ENCODE results near the gene PYGM. TPM values are rescaled to one million over a fixed set of nuclear protein-coding genes. Genes with fewer than 3 reads are reported as not detected.

The PYGM gene
- total RNA-seq, 4 donors from 2014 or later = 881 to 2,858 (median 1,836) TPM

DNA sequence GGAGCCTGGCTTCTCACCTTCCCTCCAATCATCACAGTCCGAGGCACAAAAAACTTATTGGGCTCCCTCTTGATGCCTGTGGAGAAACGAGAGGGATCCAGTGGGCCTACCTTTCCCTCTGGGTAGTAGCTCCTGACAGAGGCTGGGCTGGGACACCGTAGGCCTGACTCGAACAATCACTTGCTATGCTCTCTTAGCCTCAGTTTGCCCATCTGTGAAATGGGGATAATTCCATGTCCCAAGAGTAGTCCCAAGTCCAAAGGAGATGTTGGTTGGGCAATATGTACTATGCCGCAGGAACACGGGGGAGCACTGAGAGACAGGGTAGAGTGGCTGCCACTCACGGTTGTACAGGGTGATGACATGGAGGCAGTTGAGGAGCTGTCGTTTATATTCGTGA, 8.2 kb downstream of the PYGM start:
- in situ Hi-C loops (cut with MboI; ENCODE audit: low sequenced_read_pairs in 4 of 4) = no loop called here
- no peaks in the 10 kb centered on the region for H3K27me3 ChIP-seq
- TF ChIP-seq POLR2A (IDR thresholded peaks at IDR 0.05) = no peak
- TF ChIP-seq, protein P1, sequence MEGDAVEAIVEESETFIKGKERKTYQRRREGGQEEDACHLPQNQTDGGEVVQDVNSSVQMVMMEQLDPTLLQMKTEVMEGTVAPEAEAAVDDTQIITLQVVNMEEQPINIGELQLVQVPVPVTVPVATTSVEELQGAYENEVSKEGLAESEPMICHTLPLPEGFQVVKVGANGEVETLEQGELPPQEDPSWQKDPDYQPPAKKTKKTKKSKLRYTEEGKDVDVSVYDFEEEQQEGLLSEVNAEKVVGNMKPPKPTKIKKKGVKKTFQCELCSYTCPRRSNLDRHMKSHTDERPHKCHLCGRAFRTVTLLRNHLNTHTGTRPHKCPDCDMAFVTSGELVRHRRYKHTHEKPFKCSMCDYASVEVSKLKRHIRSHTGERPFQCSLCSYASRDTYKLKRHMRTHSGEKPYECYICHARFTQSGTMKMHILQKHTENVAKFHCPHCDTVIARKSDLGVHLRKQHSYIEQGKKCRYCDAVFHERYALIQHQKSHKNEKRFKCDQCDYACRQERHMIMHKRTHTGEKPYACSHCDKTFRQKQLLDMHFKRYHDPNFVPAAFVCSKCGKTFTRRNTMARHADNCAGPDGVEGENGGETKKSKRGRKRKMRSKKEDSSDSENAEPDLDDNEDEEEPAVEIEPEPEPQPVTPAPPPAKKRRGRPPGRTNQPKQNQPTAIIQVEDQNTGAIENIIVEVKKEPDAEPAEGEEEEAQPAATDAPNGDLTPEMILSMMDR (IDR thresholded peaks at IDR 0.05 in 4 of 5, conservative IDR thresholded peaks at IDR 0.05 in 1 of 5) = no peak
- peaks cover 0 to 57% of the 10 kb centered on the region in 2 donors for H3K36me3 ChIP-seq
- H3K4me1 ChIP-seq = peaks cover 31 to 44% of the 10 kb centered on the region in 2 donors
- no peak for ATAC-seq
- no peak overlapping the region for H3K4me3 ChIP-seq
- peak overlapping the region in 3 of 4 donors; percentile 23 to 99 (median 33) for H3K27ac ChIP-seq
- intact Hi-C loops (cut with DNase I; ENCODE audit: low total_unique reads) = no loop called here
- H3K9me3 ChIP-seq = no peaks in the 10 kb centered on the region
- no peak for DNase-seq

DNA sequence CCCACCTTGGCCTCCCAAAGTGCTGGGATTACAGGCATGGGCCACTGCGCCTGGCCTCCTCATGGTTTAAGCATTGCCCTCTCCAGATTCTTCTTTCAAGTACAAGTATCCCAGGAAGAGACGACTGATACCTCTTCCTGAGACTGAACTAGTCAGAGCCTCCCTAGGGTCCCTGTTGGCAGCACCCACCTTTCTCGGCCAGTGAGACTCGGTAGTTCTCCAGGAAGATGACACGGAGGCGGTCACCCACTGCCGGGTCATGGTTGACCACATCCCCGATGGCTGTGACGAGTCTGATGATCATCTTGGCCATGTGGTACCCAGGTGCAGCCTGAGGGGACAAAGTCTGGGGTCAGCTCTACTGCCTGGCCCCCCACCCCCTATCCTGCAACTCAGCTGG, 8.6 kb downstream of the PYGM start:
- peaks cover 0 to 57% of the 10 kb centered on the region in 2 donors for H3K36me3 ChIP-seq
- H3K4me1 ChIP-seq = peaks cover 26 to 44% of the 10 kb centered on the region in 2 donors
- H3K4me3 ChIP-seq = no peak overlapping the region
- in situ Hi-C loops (cut with MboI; ENCODE audit: low sequenced_read_pairs in 4 of 4) = no loop called here
- peak overlapping the region in 3 of 4 donors; percentile 11 to 99 (median 23) for H3K27ac ChIP-seq
- DNase-seq = no peak
- no peak for ATAC-seq
- intact Hi-C loops (cut with DNase I; ENCODE audit: low total_unique reads) = no loop called here
- no peaks in the 10 kb centered on the region for H3K9me3 ChIP-seq
- TF ChIP-seq, protein P1 (IDR thresholded peaks at IDR 0.05 in 4 of 5, conservative IDR thresholded peaks at IDR 0.05 in 1 of 5) = no peak
- TF ChIP-seq POLR2A (IDR thresholded peaks at IDR 0.05) = no peak
- H3K27me3 ChIP-seq = no peaks in the 10 kb centered on the region

DNA sequence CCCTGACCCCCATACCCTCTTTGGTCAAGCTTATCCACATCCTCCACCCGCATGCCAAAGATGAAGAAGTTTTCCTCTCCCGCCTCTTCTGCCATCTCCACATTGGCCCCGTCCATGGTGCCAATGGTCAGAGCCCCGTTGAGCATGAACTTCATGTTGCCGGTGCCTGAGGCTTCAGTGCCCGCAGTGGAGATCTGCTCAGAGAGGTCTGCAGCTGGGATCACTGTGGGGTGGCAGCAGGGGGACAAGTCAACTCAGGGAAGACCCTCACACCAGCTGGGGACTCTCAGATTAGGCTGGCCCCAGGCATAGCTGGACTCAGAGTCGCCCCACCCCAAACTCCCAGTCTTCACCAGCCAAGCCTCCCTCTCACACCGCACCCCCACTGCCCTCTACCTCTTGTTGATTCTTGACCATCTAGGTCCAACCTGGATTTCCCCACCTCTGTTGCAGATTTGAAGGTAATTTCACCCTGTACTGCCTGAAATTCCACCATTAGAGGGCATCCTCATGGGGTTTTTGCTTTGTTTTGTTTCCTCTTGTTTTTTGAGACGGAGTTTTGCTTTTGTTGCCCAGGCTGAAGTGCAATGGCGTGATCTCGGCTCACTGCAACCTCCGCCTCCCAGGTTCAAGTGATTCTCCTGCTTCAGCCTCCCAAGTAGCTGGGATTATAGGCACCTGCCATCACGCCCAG, 9.3 kb downstream of the PYGM start:
- ATAC-seq (no peak), DNase-seq (no peak)
- intact Hi-C loops (cut with DNase I; ENCODE audit: low total_unique reads) (no loop called here), in situ Hi-C loops (cut with MboI; ENCODE audit: low sequenced_read_pairs in 4 of 4) (no loop called here)
- Histone ChIP-seq H3K9me3 (no peaks in the 10 kb centered on the region), H3K4me3 (no peak overlapping the region), H3K4me1 (peaks cover 20 to 44% of the 10 kb centered on the region in 2 donors), H3K27me3 (no peaks in the 10 kb centered on the region), H3K27ac (peak overlapping the region in 1 of 4 donors; percentile 99), H3K36me3 (peaks cover 0 to 56% of the 10 kb centered on the region in 2 donors)
- TF ChIP-seq, protein P1 (IDR thresholded peaks at IDR 0.05 in 4 of 5, conservative IDR thresholded peaks at IDR 0.05 in 1 of 5) = no peak
- TF ChIP-seq POLR2A (IDR thresholded peaks at IDR 0.05) = no peak

DNA sequence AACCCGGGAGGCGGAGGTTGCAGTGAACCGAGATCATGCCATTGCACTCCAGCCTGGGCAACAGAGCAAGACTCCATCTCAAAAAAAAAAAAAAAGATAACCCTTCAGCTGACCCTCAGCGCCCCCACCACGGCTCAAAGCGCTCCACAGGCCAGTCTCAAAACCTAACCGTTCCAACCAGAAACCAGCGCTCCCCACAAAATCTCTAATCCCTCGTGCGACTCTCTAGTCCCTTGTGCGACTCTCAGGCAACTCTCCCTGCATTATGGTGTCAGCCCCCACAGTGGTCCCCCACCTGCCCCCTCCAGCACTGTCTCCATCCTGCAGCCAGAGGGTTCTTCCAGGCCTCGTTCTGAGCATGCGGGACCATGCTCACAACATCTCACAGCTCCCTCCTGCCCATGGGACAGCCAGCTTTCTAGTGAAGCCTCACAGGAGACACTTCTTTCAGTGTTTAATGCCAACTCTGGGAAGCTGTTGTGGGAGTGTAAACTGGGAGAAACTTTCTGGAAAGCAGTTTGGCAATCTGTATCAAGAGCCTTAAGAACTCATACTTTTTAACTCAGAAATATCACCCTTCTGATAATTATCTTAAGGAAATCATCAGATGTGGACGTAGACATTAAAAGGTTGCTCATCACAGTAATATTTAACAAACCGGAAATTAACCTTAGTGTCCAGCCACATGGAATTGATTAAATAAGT, 11.7 kb downstream of the PYGM start:
- H3K27ac ChIP-seq = peak overlapping the region in 3 of 4 donors; percentile 16 to 99 (median 29)
- H3K4me1 ChIP-seq = peaks cover 15 to 35% of the 10 kb centered on the region in 2 donors
- H3K36me3 ChIP-seq = peaks cover 0 to 34% of the 10 kb centered on the region in 2 donors
- H3K4me3 ChIP-seq = no peak overlapping the region
- ATAC-seq = no peak
- intact Hi-C loops (cut with DNase I; ENCODE audit: low total_unique reads) = no loop called here
- DNase-seq = peak in 1 of 2 donors; percentile 10
- TF ChIP-seq POLR2A (IDR thresholded peaks at IDR 0.05) = no peak
- TF ChIP-seq, protein P1 (IDR thresholded peaks at IDR 0.05 in 4 of 5, conservative IDR thresholded peaks at IDR 0.05 in 1 of 5) = no peak
- no peaks in the 10 kb centered on the region for H3K27me3 ChIP-seq
- H3K9me3 ChIP-seq = no peaks in the 10 kb centered on the region
- in situ Hi-C loops (cut with MboI; ENCODE audit: low sequenced_read_pairs in 4 of 4) = no loop called here

All from gastrocnemius medialis (tissue), 4 donors.